GM21390 (cell line): Measurements from ENCODE around the gene WDR27.

ENCODE experiments used
- ATAC-seq: cut with Tn5 transposase; IDR thresholded peaks from one replicate; pipeline ENCODE4 v1.9.1; 2021; ENCODE audit not compliant: unreplicated experiment

WDR27 gene

DNA sequence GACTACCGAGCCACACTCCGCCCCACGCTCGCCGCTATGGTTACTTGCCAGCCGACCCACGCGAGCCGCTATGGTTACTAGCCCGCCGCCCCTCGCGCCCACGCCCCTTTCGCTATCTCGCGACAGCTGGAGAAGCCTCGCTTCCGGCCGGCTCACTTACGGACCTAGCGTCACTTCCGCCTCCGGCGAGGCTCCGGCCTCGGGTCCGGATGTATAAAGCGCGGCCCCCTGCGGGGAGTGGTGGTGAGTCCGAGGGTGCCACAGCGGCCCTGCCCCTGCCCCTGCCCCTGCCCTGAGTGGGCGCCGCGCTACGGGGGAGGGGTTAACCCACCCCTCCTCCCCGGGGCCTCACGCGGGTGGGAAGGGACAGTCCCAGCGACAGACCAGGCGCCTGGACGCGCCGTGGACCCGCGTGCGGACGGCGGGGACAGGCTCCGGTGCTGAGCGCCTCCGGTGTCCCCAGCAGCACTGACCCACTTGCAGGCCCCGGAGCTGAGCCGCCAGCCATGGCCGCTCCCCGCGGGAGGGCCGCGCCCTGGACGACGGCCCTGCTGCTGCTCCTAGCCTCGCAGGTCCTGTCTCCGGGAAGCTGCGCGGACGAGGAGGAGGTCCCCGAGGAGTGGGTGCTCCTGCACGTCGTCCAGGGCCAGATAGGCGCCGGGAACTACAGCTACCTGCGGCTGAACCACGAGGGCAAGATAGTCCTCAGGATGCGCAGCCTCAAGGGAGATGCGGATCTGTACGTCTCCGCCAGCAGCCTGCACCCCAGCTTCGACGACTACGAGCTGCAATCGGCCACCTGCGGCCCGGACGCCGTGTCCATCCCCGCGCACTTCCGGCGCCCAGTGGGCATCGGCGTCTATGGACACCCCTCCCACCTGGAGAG lies at the start of gene WDR27, which contains the start of gene C6orf120:
WDR27 (minus strand) TSS at position 76 of the 886 bp plus-strand sequence. CDS start 13,024 bp downstream, outside the sequence.
C6orf120 (plus strand) TSS at position 173 of the 886 bp plus-strand sequence; CDS start at position 507, 334 bp downstream.
- ATAC-seq, result peak; percentile 95

- no peak for ATAC-seq
Observed at GRCh38 chr6:169746556-169746955, 44.7 kb upstream of the WDR27 start.

DNA sequence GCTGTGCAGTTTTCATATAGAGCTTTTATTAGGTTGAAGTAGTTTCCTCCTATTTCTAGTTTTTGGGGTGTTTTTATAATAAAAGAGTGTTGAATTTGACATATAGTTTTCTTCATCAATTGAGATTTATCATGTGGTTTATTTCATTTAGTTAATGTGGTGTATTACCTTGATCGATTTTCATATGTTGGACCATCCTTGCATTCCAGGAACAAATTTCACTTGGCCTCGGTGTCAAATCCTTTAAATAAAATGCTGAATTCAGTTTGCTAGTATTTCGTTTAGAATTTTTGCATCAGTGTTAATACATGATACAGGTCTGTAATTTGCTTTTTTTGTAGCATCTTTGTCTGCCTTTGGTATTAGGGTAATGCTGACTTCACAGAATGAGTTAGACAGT lies 43.6 kb upstream of the WDR27 start:
- ATAC-seq, result no peak

DNA sequence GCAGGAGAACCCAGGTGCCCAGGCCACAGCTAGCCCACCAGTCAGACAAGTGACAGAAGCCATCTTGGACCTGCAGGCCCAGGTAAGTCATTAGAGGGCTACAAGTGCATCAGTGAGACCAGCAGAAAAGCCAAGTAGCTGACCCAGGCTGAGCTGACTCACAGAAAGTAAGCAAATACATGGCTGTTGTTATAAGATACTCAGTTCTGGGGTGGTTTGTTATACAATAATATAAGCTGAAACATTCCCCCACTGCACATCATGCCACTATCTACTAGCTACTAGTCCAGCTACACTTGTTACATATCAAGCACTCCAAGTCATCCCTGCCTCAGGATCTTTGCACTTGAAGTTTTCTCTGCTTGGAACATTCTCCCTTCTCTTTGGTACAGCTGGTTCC lies 39.5 kb upstream of the WDR27 start:
- no peak for ATAC-seq

- no peak for ATAC-seq
Observed at GRCh38 chr6:169738976-169739529, 37.2 kb upstream of the WDR27 start.

DNA sequence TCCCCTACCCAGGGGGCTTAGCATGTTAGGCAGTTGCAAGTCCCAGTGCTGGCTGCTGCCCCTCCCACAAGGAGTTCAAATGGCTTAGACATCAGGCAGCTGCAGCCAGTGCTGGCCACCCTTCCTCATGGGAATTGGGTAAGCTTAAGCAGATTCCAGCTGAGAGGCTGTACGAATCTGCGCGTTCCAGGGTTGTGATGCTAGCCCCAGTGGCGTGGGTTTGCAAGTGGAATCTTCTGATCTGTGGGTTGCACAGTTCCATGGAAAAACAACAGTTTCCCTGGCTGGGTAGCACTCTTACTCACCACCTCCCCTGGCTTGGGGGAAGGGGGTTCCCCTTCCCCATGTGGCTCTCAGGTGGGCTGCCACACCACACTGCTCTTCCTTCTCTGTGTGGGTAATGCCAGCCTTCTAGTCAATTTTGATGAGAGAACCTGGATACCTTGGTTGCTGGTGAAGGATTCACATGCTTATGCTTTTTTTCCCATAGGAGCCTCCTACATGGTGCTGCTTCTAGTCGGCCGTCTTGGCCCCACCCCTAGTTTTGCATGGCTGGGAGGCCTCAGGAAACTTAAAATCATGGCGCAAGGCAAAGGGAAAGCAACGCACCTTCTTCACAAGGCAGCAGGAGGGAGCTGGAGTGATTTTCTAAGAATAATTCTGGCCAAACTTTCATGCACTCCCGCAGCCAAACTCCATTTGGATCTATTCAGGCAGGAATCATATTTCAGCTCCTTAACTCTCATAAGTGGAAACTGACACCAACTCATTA lies 36.6 kb upstream of the WDR27 start:
- no peak for ATAC-seq

DNA sequence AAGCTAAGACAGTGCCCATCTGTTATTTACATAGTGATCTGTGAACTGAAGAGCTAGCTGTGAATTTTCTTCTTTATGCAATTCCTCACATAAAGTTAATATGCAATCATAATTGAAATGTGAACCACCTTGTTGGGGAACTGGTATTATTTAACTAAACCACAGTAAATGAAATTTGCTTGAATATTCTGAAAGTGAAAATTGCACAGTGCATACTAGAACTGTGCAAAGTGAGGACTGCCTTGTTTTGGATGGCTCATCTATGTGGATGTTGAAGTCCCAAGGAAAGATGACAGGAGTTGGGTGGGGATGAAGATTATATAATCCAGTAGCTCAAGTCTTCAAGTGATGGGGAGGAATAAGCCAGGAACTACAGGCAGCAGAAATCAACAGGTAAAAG lies 28.1 kb upstream of the WDR27 start:
- no peak for ATAC-seq

DNA sequence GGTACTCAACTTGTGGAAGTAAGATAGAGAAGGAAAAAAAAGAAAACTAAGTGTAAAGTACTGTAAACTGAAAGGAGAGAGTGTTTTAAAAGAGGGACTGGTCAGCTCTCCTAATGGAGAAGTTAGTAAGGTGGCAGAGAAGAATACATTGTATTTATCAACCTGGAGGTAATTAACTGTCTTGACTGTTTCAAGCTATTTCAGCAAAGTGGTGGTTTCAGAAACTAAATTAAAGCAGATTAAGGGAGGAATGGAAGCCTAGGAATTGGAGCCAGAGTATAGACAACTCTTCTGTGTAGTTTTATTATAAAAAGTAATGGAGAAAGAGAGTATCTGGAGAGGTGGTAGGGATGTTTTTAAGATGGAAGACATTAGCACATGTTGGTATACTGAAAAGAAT lies 25.1 kb upstream of the WDR27 start:
- ATAC-seq, result no peak

DNA sequence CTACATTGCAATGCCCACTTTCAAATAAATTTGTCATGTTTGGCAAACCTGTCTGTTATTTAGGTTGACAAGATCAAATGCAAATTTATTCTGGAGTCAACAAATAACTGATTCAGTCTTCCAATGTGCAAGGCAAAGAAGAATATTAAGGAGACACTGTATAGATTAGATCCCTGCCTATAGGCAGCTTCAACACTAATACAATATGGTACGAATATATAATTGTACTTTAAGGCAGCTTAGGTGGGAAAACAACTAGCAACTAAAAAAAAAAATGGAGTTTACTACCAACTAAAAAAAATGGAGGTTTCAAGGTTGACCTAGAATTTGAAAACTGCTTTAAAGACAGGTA lies 24.2 kb upstream of the WDR27 start:
- no peak for ATAC-seq

DNA sequence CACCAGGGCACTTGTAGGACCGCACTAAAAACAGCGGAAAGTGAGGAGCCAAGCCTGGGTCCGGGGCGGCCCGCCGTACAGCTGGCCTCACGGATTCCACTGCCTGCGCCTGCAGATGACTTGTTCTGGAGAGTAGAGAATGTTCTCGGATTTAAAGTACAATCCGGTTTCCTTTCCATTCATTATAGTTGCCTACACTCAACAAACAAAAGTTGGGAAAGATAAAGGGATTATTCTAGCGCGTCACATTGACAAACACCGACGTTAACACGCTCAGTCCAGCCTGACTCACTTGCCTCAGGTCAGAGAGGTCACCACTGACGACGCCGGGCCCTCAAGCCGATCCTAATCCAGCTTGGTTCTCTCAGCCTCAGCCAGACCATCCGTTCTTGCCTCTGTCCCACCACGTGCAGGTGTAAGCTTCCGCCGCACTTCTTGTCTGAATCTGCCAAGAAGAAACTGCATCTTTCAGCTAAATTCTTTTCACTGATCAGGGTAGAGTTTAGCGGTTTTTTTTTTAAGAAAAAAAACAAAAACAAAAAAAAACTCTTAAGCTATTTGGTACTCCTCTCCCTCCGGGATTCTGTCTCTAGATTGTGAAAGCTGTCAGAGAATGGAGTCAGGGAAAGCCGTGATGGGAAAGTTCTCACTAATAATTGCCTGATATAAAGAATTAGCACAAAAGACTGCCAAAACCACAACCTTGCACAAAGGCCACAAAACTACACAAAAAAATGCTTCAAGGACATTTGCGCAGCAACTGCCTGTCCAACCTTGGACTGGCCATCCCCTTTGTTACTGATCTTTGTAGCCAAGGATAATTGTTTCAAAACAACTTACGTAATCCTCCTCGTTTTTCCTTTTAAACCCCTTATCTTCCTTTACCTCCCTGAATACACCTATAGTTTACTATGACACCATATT lies 23.6 kb upstream of the WDR27 start:
- ATAC-seq, result peak; percentile 15

GRCh38 chr6:169724494-169725124 lies 22.8 kb upstream of the WDR27 start, which contains the start of gene PHF10:
Gene PHF10, minus strand, starts transcription at chr6:169724500. Its CDS starts 569 bp downstream, at chr6:169723931.
- peak; percentile 41 for ATAC-seq

- ATAC-seq, result peak; percentile 34
Observed at GRCh38 chr6:169723991-169724493, 22.2 kb upstream of the WDR27 start.

- ATAC-seq, result peak; percentile 36
Observed at GRCh38 chr6:169723200-169723909, 21.5 kb upstream of the WDR27 start.

DNA sequence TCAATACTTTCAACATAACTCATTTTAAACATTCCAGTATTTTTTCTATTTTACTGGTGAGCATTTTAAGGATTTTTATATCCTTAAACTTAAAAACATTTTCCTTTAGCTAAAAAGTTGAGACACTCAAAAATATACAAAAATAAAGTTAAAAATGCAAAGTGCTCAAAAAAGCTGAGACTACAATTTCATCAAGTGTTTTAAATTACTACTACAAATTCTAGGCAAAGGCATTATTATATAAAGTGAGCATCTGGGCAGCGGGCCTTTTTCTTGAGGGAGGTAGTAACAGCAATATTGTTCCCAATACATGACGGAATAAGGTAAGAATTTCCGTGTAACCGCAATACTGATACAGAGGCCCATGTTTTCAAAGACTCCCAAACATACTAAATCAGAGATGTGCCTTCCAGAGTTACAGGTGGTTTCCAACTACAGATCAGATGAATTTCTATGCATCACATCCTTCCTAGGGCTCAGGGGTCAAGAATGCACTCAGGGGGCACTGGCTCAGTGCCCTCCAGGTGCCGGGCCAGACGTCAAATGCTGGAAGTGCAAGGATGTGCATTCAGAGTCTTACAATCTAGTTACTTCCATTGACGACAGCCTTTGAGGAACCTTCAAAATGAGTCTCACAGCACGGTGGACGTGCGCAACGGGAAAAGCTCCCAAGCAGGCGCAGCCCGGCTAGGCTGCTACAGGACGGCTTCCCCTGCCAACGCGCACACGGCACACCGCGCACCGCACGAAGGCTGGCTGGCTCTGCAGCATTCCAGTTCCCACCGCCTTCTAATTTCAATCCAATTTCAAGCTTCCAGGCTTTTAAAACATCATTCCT lies 20.8 kb upstream of the WDR27 start:
- peak; percentile 17 for ATAC-seq

DNA sequence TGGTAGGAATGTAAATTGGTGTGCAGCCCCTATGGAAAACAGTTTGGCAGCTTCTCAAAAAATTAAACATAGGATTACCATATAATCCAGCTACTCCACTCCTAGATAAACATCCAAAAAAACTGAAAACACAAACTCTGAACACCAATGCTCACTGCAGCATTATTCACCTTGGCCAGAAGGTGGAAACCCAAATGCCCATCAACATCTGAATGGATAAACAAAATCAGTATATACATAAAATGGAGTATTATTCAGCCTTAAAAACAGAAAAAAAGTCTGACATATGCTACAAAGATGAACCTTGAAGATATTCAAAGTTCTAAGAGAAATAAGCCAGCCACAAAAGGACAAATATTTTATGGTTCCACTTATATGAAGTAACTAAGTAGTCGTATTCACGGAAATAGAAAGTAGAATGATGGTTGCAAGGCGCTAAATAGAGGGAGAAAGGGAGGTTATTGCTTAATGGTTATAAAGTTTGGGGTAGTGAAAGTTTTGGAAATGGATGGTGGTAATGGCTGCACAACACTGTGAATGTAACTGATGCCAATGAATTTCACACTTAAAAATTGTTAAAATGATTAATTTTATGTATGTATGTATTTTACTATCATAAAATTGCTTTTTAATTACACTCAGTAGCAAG lies 18.5 kb upstream of the WDR27 start:
- no peak for ATAC-seq

GRCh38 chr6:169719117-169719516 lies 17.3 kb upstream of the WDR27 start:
- ATAC-seq, result no peak

DNA sequence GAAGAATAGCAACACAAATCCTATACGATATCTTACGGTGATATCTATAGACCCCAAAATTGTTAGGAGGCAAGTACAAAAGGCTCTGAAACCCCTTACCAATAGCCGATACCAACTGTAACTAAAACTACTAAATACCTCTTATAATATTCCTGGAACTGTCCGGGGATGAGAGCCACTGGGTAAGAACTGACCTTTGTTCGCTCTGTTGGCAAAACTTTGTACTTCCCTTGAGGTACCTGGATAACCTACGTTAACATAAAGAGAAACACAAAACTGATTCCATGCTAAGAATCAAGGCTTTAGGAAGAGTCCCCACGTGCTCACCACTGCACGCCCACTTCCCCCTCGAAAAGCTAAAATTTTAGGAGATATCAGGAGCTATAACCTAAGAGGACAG lies 12.8 kb upstream of the WDR27 start:
- ATAC-seq, result no peak

GRCh38 chr6:169714178-169714577 lies 12.3 kb upstream of the WDR27 start:
- ATAC-seq, result no peak
